MG63 (cell line): ENCODE measurements around the gene CHMP6. TPM values are rescaled to one million over a fixed set of nuclear protein-coding genes. Genes with fewer than 3 reads are reported as not detected.

Experiments
- DNase-seq: peaks from one replicate; pipeline ENCODE4 v3.0.0-alpha.2; 2020
- H3K27me3 ChIP-seq: fragments of 250-450 bp; sonication (Bioruptor Pico); 2 replicates; pipeline ENCODE4 v1.5.1; 2020; ENCODE audit warnings: mild to moderate bottlenecking, moderate library complexity
- H3K36me3 ChIP-seq: fragments of 250-450 bp; sonication (Bioruptor Pico); 2 replicates; pipeline ENCODE4 v1.5.1; 2020; ENCODE audit warnings: mild to moderate bottlenecking, moderate library complexity
- H3K4me3 ChIP-seq: fragments of 250-450 bp; sonication (Bioruptor Pico); 2 replicates; pipeline ENCODE4 v1.5.1; 2020; ENCODE audit warnings: mild to moderate bottlenecking, moderate library complexity
- H3K9me3 ChIP-seq: fragments of 250-450 bp; sonication (Bioruptor Pico); 2 replicates; pipeline ENCODE4 v1.5.1; 2020; ENCODE audit warnings: mild to moderate bottlenecking, moderate library complexity
- total RNA-seq: library from RNA; depleted of rRNA; stranded (reverse); fragments of >200 nt; shearing (Covaris generic); gene quantifications from 2 replicates; pipeline ENCODE4 v1.2.3, GENCODE V29; 2014; ENCODE audit warnings: low replicate concordance

CHMP6 gene
- total RNA-seq, 1 experiment from 2014 or later, result 74.3 TPM

DNA sequence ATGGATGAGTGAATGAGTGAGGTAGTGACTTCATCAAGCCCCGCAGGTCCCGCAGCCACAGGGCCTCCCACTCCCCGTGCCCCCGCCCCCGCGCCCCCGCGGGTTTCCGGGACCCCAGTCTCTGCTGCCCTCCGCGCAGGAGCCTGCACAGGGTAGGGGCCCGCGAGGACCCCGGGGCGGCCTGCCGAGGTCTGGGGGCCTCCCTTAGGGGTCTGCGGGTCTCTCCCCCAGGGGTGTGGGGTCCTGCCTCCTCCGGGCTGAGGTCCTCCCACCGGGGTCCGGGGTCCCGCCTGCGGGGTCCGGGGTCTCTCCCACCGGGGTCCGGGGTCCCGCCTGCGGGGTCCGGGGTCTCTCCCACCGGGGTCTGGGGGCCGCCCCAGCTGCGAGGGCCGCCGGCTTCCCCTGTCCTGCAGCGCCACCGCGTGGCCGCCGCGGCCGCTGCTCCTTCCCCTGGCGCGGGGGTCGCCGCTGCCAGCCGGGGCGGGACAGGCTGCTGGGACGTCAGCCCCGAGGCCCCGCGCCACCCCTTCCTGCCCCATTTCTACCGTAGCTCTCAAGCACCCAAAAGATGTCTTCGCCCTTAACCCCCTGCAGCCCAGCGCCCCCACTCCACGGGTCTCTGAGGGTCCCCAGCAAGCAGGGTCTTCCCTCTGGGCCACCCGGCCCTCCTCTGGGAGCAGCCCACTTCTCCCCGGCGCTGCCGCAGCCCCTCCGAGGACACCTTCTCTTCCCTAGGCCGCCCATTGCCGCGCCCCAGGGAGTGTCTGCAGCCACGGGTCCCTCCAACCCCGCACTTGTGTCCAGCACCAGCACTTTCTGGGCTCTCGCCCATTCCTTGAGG, 10.4 kb upstream of the CHMP6 start:
- no peaks in the 10 kb centered on the region for H3K36me3 ChIP-seq
- peak overlapping the region; percentile 26; the same call in 1 of the 2 replicates for H3K4me3 ChIP-seq
- DNase-seq, result no peak
- H3K9me3 ChIP-seq, result no peaks in the 10 kb centered on the region
- H3K27me3 ChIP-seq, result no peaks in the 10 kb centered on the region

DNA sequence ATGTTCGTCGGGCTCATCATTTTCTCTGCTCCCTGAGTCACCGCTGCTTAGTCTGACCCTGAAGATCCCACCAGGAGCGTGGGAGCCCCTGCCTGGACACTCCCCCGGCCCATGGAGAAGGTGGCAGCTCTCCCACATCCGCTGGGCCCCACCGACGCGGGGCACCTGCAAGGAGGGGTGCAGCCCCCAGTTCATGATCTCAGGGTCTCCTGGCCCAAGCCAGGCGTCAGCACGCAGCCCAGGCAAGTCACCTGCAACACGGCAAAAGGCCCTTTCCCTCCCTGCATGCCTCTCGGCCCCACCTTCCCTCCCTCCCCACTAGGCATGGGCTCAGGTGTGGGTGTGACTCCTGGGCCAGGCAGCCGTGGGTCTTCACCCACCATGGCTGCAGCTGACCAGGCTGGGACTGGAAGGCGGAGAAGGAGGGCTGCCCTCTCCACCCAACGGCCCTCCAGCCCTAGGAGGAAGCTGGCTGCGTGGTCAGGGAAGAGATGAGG, 9.7 kb upstream of the CHMP6 start:
- no peaks in the 10 kb centered on the region for H3K27me3 ChIP-seq
- no peak overlapping the region for H3K4me3 ChIP-seq
- no peaks in the 10 kb centered on the region for H3K9me3 ChIP-seq
- DNase-seq, result no peak
- no peaks in the 10 kb centered on the region for H3K36me3 ChIP-seq

DNA sequence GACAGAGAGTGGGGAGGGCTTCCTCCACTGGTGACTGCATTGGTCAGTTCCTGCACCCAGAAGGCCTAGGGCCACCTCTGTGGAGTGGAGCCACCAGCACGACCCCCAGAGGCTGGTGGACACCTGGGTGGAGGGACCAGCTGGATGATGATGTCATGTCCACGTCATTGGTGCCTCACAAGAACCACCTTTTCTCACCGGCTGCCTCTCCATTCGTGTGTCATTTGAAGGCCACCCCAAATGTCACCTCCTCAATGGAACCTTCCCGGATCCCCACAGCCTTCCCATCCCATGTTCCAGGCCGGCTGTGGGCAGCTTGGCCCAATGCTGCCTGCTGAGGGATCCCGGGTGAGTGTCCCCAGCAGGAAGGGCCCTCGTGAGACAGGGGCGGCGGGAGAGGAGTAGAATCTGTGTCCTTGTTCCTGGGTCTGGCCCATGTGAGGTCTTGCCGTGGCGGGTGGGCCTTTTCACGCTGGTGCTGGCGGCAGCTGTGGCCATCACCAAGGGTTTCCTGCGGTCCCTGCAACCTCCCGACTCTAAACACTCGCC, 9.1 kb upstream of the CHMP6 start:
- no peaks in the 10 kb centered on the region for H3K36me3 ChIP-seq
- H3K9me3 ChIP-seq, result no peaks in the 10 kb centered on the region
- no peak overlapping the region for H3K4me3 ChIP-seq
- no peak for DNase-seq
- no peaks in the 10 kb centered on the region for H3K27me3 ChIP-seq

DNA sequence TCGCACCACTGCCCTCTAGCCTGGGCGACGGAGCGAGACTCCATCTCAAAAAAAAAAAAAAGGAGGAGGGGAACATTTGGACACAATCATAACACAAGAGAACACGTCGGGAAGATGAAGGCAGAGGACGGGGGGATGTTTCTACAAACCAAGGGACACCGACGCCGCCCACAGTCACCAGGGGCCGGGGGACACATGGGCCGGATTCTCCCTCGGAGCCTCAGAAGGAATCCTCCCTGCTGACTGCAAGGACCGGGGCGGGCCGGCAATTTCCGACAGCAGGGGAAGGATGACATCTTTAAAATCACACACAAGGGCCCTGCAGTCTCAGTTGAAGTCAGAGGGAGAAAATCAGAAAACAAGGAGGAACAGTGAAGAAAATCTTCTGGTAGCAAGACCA, 8.1 kb upstream of the CHMP6 start:
- H3K4me3 ChIP-seq, result no peak overlapping the region
- H3K36me3 ChIP-seq, result no peaks in the 10 kb centered on the region

DNA sequence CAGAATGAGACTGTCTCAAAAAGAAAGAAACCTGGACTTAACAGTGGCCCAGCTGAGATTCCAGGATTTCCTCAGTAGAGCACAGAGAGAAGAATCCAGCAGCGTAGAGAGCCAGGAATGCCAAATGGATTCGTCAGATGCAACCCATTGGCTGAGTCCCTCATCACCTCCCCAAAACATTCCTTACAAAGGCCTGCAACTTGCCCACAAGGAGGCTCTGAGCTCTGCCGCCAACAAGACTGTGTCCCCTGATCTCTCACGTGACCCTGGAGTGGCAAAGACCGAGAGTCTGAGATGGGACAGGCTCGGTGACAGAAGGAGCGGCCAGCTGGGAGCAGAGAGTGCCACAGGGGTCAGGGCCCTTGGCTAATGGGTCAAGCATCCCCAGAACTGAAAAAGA, 6.9 kb upstream of the CHMP6 start:
- Histone ChIP-seq H3K9me3 (no peaks in the 10 kb centered on the region), H3K36me3 (no peaks in the 10 kb centered on the region), H3K27me3 (no peaks in the 10 kb centered on the region), H3K4me3 (no peak overlapping the region)
- DNase-seq, result peak; percentile 46

More for the DNA sequence above, 8.1 kb upstream of the CHMP6 start:
- DNase-seq, result no peak
- H3K9me3 ChIP-seq, result no peaks in the 10 kb centered on the region
- no peaks in the 10 kb centered on the region for H3K27me3 ChIP-seq

DNA sequence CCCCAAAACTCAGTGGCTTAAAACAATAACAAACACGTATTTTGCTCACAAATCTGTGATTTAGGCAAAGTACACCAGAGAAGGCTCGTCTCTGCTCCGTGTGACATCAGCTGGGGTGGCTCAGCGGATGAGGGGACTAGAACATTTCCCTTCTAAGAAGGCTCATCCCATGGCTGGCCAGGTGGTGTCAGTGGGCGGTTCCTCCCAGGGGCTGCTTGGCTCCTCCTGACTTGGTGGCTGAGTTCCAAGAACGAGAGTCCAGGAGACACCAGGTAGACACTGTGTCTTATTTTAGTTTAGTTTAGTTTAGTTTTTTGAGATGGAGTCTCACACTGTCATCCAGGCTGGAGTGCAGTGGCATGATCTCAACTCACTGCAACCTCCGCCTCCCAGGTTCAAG, 5.6 kb upstream of the CHMP6 start:
- no peak overlapping the region for H3K4me3 ChIP-seq
- H3K36me3 ChIP-seq, result no peaks in the 10 kb centered on the region
- no peaks in the 10 kb centered on the region for H3K9me3 ChIP-seq
- no peak for DNase-seq
- no peaks in the 10 kb centered on the region for H3K27me3 ChIP-seq

DNA sequence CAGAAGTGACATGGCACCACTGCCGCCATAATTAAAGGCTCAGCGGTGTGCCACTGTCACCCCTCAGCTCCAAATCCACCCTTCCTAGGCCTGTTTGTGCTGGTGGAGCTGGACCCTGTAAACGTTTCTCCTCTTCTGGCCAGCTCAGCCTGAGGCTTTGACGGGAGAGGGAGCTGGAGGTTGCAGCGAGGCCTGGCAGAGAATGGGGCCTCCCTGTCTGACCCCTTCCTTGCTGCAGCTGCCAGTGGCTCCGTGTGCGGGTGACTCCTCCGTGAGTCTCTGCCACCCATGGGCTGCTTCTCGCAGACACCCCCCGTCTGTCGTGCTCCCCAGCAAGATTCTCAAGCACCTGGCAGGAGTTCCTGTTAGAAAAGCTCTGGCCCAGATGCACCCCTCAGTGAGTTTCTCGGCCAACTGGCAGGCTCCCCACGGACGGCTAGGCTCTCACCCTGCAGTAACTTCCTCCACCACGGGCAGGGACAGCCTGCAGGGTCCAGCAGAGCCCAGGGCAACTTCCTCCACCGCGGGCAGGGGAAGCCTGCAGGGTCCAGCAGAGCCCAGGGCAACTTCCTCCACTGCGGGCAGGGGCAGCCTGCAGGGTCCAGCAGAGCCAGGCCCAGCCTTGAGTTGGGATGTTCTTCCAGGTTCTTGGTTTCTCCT, 4.7 kb upstream of the CHMP6 start:
- no peak for DNase-seq
- H3K36me3 ChIP-seq, result no peaks in the 10 kb centered on the region
- H3K27me3 ChIP-seq, result no peaks in the 10 kb centered on the region
- H3K9me3 ChIP-seq, result no peaks in the 10 kb centered on the region
- no peak overlapping the region for H3K4me3 ChIP-seq

DNA sequence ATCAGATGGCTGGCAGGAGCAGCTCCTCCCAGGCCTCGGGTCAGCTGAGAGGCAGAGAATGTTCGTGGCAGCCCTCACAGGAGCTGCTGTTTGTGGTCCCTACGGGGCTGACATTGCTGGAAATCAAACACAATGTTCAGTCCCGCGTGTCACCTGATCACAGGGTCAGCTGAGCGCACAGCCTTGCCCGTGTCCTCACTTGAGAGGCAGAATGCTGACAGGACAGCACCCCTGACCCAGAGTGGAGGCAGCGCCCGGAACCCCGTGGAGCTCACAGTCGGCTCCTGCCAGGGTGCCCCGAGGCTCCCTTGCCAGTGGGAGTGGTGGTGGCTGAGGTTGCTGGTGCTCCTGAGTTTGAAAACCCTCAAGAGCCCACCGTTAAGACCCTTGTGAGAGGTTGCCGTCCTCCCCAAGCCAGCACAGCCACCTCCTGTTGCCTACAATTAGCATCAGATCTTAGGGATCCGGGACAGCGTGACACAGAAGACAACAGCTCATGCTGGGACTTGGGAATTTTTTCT, 3.6 kb upstream of the CHMP6 start:
- DNase-seq, result no peak
- Histone ChIP-seq H3K27me3 (no peaks in the 10 kb centered on the region), H3K4me3 (no peak overlapping the region), H3K9me3 (no peaks in the 10 kb centered on the region), H3K36me3 (no peaks in the 10 kb centered on the region)

DNA sequence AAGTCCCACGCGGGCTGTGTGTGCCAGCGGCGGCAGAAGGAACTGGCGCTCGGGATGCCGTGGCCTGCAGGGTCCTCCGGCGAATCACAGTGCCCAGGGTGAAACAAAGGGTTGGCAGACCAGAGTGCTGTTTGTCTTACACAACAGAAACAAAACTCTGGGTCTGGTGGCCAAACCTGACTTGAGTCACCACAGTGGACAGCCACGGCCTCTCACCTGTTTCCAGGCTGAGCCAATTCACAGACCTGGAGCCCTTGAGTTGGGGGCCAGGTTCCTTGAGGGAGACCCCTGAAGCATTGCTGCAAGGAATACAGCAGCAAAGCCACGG, 2.1 kb upstream of the CHMP6 start:
- Histone ChIP-seq H3K27me3 (no peaks in the 10 kb centered on the region), H3K9me3 (no peaks in the 10 kb centered on the region), H3K36me3 (no peaks in the 10 kb centered on the region; the same call in 1 of the 2 replicates), H3K4me3 (no peak overlapping the region)
- no peak for DNase-seq

DNA sequence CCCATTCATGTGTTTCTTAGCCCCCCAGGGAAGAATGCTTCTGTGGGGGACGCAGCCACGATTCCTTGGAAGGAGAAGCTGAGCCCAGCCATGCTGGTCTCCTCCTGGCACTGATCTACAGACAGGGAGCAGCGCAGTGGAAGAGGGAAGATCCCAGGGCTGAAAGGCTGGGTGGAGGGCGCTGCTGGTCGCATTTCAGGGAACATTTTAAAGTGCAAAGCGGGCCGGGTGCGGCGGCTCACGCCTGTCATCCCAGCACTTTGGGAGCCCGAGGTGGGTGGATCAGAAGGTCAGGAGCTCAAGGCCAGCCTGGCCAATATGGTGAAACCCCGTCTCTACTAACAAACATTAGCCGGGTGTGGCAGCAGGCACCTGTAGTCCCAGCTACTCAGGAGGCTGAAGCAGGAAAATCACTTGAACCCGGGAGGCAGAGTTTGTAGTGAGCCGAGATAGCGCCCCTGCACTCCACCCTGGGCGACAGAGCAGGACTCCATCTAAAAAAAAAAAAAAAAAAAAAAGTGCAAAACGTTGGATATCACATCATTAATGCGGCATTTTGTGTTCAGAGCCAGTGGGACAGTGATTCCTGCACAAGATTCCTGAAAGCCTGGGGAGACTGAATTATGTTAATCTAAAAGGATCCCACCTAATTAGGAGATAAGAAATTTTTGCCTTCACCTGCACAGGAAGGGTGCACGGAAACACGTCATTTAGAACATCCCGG, 558 bp upstream of the CHMP6 start:
- no peak for DNase-seq
- Histone ChIP-seq H3K9me3 (no peaks in the 10 kb centered on the region), H3K4me3 (peak overlapping the region; percentile 70), H3K27me3 (no peaks in the 10 kb centered on the region), H3K36me3 (peaks cover 10% of the 10 kb centered on the region)

DNA sequence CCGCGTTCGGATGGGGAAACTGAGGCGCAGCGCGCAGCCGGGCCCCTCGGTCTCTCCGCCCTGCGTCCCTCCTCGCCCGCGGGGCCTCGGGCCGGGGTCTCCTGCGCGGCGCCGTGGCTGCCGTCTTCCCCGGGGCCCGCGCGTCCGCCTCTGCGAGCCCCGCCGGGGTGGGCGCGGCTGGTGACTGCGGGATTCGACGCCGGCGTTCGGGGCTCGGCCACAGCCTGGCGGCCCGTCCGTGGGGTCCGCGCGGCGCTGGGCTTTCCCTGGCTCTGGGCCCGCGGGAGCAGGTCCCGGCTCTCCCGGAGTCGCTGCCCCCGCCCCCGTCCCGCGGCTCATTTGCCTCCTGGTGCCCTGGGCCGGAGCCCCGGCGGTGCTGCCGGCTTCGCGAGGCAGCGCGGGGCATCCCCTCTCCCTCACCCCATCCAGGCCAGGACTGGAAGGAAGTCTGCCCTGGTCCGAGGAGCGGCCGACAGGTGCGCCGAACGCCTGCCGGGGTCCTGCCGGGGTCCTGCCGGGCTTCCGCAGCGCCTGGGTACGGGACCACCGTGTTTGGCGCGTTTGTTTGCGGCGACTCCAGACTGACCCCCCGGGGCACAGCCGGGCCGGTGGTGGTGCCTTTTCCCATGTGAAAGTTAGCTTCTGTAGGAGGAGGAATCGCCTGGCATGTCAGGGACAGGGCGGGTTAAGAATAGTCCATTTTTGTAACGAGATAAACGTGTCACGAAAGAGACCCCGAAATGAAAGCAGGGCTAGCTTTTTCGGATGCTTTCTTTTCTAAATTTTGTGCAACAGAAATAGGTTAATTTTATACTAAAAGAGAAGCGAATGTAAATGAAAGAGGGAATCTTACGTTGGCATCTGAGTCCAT, 671 bp downstream of the CHMP6 start:
- Histone ChIP-seq H3K36me3 (peaks cover 16% of the 10 kb centered on the region), H3K4me3 (peak overlapping the region; percentile 70), H3K9me3 (no peaks in the 10 kb centered on the region), H3K27me3 (no peaks in the 10 kb centered on the region)
- no peak for DNase-seq

DNA sequence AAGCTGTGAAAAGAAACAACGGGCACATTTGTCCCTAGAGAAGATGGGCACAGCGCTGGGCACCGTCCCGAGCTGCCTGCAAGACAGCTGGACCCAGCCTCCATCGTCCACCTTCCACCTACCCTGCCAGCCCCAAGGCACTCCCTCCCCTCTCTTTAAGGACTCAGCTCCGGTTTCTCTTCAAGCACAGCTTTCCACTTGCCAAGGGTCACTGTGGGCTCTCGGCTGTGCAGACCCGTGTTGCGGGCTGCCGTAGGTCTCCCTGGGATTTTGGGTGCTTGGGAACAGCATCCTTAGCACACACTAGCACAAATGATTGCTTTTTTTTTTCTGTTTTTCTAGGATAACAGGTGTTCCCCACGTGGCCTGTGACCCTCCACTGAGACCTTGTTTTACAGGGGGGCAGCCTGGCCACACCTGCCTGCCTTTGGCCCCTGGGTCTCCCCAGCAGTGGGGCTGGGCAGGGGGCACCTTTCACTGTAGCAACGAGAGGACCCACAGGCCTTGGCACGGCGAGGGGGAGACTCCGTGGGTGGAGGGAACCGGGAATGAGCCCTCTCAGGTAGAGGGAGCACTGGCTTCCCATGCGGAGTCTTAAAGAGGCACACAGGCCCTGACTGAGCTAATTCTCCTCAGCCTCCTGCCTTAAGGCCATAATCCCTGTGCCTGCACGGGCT, 1.4 kb downstream of the CHMP6 start:
- peaks cover 18% of the 10 kb centered on the region for H3K36me3 ChIP-seq
- H3K27me3 ChIP-seq, result no peaks in the 10 kb centered on the region
- H3K4me3 ChIP-seq, result peak overlapping the region; percentile 70
- DNase-seq, result no peak
- no peaks in the 10 kb centered on the region for H3K9me3 ChIP-seq

DNA sequence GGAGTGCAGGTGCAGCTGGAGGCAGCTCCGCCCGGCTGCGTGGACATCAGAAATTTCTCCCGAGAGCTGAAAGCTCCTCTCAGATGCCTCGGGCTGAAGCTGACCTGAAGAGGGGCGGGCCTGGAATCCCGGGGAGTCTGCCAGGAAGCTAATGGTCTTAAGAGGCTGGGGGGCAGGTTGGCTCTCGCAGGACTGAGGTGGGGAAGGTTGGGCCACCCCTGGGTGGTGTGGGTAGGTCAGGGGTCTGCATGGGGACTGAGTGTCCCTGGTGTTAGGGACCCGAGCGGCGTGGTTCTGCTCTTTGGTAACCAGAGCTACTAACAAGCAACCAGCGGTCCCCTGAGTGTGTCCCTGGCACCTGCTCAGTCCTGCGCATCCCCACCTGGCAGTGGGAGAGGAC, 3.5 kb downstream of the CHMP6 start:
- no peaks in the 10 kb centered on the region for H3K9me3 ChIP-seq
- DNase-seq, result no peak
- peaks cover 24% of the 10 kb centered on the region for H3K36me3 ChIP-seq
- H3K4me3 ChIP-seq, result no peak overlapping the region
- no peaks in the 10 kb centered on the region for H3K27me3 ChIP-seq

DNA sequence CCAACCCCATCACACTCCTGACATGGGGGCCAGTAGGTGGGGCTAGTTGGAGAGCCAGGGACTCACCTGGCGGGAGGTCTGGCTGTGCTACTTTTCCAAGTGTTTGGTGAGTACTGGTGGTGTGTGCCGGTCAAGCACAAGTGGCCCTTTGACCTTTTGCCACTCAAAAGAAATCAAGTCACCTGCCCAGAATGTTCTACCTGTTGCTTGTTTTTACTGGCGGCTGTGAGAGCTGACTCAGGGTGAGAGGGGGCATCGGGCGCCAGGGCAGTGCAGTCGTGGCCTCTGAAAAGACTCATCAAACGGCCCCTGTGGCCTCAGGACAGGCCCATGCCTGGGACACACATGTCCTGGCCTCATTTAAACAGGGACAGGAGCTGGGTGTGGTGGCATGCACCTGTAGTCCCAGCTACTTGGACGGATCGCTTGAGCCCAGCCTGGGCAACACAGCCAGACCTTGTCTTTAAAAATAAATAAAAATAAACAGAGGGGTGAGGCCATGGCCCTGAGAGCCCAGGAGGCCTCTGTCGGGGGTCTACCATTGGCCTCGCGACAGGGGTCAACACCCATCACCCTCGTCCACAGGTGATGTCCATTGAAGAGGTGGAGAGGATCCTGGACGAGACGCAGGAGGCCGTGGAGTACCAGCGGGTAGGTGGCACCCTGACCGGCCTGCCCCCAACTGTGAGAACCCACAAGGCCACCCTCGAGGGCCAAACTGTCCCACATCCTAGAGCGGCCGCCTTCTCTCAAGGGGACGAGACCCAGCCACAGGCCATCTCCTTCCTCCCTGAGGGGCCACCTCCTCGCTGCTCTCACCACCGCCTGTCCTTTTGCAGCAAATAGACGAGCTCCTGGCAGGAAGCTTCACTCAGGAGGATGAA, 5.0 kb downstream of the CHMP6 start:
- DNase-seq, result no peak
- H3K4me3 ChIP-seq, result no peak overlapping the region
- no peaks in the 10 kb centered on the region for H3K9me3 ChIP-seq
- H3K36me3 ChIP-seq, result peaks cover 24% of the 10 kb centered on the region
- no peaks in the 10 kb centered on the region for H3K27me3 ChIP-seq
